ENCODE data around the gene PLXNA4. TPM values are rescaled to one million over a fixed set of nuclear protein-coding genes. Genes with fewer than 3 reads are reported as not detected.

The PLXNA4 gene
- total RNA-seq, 1 experiment from 2014 or later = 0.11 TPM

DNA sequence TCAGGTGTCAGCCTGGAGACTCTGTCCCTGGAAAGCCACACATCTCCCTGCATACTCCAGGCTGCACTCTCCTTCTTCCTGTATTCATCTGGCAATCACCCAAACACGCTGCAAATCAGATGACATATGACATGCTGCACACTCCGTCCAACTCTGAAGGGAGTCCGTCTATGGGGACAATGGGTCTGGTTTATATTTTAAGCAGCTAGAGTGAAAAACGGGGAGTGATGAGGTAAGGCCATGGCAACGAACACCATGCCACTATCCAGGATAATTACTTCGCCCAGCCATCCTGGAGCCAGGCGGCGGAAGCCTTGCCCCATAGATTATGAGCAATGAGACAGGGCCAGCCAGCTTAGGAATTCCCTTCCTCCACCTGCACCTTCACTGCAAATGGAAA lies 140.1 kb downstream of the PLXNA4 start:
- CTCF ChIA-PET = no interaction called here
- intact Hi-C loops (cut with micrococcal nuclease; ENCODE audit: unreplicated experiment) = no loop called here

DNA sequence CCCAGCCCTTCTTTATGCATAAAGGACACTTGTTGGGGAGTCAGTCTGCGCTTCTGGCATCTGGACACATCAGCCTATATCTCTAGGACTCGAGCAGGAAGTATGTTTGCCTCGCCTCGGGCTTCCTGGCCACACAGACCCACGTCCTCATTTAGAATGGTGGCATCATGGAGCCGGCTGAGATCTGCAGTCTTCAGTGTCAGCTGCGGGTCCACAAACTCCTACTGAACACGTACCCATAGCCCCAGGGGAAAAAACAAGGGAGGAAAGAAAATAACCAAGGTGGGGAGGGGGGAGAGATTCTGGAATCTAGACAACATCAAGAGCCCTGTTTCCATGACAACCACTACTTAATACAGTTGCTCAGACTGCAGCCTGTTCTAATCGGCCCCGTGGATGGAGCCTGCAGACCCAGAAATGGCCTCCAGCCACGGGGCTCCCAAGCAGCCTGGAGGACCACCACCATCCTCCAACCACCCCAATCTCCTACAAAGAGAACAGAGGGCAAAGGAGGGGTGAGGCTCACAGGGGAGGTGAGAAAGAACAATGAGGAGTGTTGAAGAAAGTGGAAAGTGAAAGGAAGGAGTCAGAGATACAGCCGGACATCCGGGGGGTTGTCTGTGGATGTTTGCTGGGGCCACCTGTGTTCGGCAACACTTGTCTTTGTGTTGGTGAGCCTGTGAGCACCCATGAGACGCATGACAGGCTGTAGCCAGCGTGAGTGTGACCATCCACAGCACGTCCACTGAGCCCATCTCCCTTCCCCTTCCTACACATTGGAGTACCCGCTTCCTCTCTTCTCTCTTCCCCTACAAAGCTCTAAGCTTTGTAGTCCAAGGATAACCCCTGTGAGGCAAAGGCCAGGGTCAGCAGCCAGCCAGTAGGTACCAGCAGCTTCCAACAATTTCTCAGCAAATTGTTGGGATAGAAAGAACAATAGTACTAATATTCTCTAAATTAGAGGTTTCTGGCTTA lies 141.0 kb downstream of the PLXNA4 start:
- TF ChIP-seq, protein P1, sequence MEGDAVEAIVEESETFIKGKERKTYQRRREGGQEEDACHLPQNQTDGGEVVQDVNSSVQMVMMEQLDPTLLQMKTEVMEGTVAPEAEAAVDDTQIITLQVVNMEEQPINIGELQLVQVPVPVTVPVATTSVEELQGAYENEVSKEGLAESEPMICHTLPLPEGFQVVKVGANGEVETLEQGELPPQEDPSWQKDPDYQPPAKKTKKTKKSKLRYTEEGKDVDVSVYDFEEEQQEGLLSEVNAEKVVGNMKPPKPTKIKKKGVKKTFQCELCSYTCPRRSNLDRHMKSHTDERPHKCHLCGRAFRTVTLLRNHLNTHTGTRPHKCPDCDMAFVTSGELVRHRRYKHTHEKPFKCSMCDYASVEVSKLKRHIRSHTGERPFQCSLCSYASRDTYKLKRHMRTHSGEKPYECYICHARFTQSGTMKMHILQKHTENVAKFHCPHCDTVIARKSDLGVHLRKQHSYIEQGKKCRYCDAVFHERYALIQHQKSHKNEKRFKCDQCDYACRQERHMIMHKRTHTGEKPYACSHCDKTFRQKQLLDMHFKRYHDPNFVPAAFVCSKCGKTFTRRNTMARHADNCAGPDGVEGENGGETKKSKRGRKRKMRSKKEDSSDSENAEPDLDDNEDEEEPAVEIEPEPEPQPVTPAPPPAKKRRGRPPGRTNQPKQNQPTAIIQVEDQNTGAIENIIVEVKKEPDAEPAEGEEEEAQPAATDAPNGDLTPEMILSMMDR (conservative IDR thresholded peaks at IDR 0.05; ENCODE audit: low read depth, low read length) = no peak
- no peak for TF ChIP-seq EZH2 (IDR thresholded peaks at IDR 0.05; ENCODE audit: borderline replicate concordance, low read depth, low read length, poor library complexity, severe bottlenecking)
- CTCF ChIA-PET = no interaction called here
- POLR2A ChIA-PET (ENCODE audit: low non-redundant PET) = no interaction called here
- Histone ChIP-seq H3K27ac (ENCODE audit: low read depth, low read length, poor library complexity, severe bottlenecking) (no peak overlapping the region), H3K36me3 (ENCODE audit: insufficient read depth, low read length, poor library complexity, severe bottlenecking) (no peaks in the 10 kb centered on the region), H3K4me3 (ENCODE audit: low read depth, low read length, poor library complexity, severe bottlenecking) (no peak overlapping the region), H3K27me3 (replicated peaks; ENCODE audit: insufficient read depth, low read depth, low read length, poor library complexity) (peaks cover 10% of the 10 kb centered on the region), H3K4me1 (ENCODE audit: insufficient read depth, low read length, poor library complexity, severe bottlenecking) (no peaks in the 10 kb centered on the region), H3K9me3 (ENCODE audit: low read depth, low read length, poor library complexity, severe bottlenecking) (no peaks in the 10 kb centered on the region)
- DNase-seq (ENCODE audit: low spot score) = no peak
- no TSS peak for BruUV-seq (replicated peaks)
- intact Hi-C loops (cut with micrococcal nuclease; ENCODE audit: unreplicated experiment) = no loop called here

More for the DNA sequence above, 140.1 kb downstream of the PLXNA4 start:
- H3K4me1 ChIP-seq (ENCODE audit: insufficient read depth, low read length, poor library complexity, severe bottlenecking) = no peaks in the 10 kb centered on the region
- TF ChIP-seq EZH2 (IDR thresholded peaks at IDR 0.05; ENCODE audit: borderline replicate concordance, low read depth, low read length, poor library complexity, severe bottlenecking) = no peak
- TF ChIP-seq, protein P1 (conservative IDR thresholded peaks at IDR 0.05; ENCODE audit: low read depth, low read length) = no peak
- H3K27me3 ChIP-seq (replicated peaks; ENCODE audit: insufficient read depth, low read depth, low read length, poor library complexity) = peaks cover 15% of the 10 kb centered on the region
- H3K36me3 ChIP-seq (ENCODE audit: insufficient read depth, low read length, poor library complexity, severe bottlenecking) = no peaks in the 10 kb centered on the region
- POLR2A ChIA-PET (ENCODE audit: low non-redundant PET) = no interaction called here
- H3K4me3 ChIP-seq (ENCODE audit: low read depth, low read length, poor library complexity, severe bottlenecking) = no peak overlapping the region
- no peak for DNase-seq (ENCODE audit: low spot score)
- no peak overlapping the region for H3K27ac ChIP-seq (ENCODE audit: low read depth, low read length, poor library complexity, severe bottlenecking)
- H3K9me3 ChIP-seq (ENCODE audit: low read depth, low read length, poor library complexity, severe bottlenecking) = no peaks in the 10 kb centered on the region
- no TSS peak for BruUV-seq (replicated peaks)

DNA sequence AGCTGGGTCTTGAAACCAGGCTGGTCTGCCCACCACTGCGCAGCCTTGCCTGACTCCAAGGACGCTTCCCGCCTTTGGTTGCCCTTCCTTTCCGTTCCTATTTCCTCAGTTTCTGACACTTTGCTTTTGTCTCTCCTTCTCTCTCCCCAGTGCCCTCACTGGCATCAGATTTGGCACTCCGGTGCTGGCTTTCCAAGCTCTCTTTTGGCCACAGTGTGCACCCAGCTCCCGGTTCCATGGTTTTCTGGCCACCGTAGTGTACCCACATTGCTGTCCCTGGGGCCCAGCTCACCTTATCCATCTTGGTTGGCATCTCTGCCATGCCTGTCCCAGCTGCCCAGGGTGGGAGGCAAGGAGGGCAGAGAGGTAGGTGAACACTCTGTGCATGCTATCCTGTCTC lies 142.2 kb downstream of the PLXNA4 start:
- BruUV-seq (replicated peaks) = no TSS peak
- Histone ChIP-seq H3K27ac (ENCODE audit: low read depth, low read length, poor library complexity, severe bottlenecking) (no peak overlapping the region), H3K4me1 (ENCODE audit: insufficient read depth, low read length, poor library complexity, severe bottlenecking) (no peaks in the 10 kb centered on the region), H3K27me3 (replicated peaks; ENCODE audit: insufficient read depth, low read depth, low read length, poor library complexity) (peaks cover 10% of the 10 kb centered on the region), H3K9me3 (ENCODE audit: low read depth, low read length, poor library complexity, severe bottlenecking) (no peaks in the 10 kb centered on the region), H3K4me3 (ENCODE audit: low read depth, low read length, poor library complexity, severe bottlenecking) (no peak overlapping the region), H3K36me3 (ENCODE audit: insufficient read depth, low read length, poor library complexity, severe bottlenecking) (no peaks in the 10 kb centered on the region)
- TF ChIP-seq, protein P1 (conservative IDR thresholded peaks at IDR 0.05; ENCODE audit: low read depth, low read length) = no peak
- TF ChIP-seq EZH2 (IDR thresholded peaks at IDR 0.05; ENCODE audit: borderline replicate concordance, low read depth, low read length, poor library complexity, severe bottlenecking) = no peak
- ChIA-PET CTCF (no interaction called here), POLR2A (ENCODE audit: low non-redundant PET) (no interaction called here)
- intact Hi-C loops (cut with micrococcal nuclease; ENCODE audit: unreplicated experiment) = no loop called here
- DNase-seq (ENCODE audit: low spot score) = no peak

Data from A673 (cell line).